ENCODE data around the gene IGFLR1.

Gene IGFLR1

GRCh38 chr19:35746531-35746930 is 4.3 kb upstream of the IGFLR1 start:
- Histone ChIP-seq H3K23ac (ENCODE audit: low read length in 2 of 2) (no peak overlapping the region), H3K27me3 (ENCODE audit: control insufficient read depth in 1 of 2, insufficient read depth in 1 of 2, low read length in 2 of 2) (no peaks in the 10 kb centered on the region), H4K8ac (ENCODE audit: low read length) (no peak overlapping the region), H3K4me1 (ENCODE audit: control insufficient read depth, insufficient read depth, low read depth, low read length) (peaks cover 22% of the 10 kb centered on the region), H3K14ac (ENCODE audit: low read length in 2 of 2) (no peak overlapping the region), H2BK15ac (ENCODE audit: low read depth, poor library complexity, severe bottlenecking) (no peak overlapping the region), H3K9ac (ENCODE audit: low read length) (peak overlapping the region; percentile 99), H3K9me3 (ENCODE audit: control insufficient read depth, low read length) (no peaks in the 10 kb centered on the region), H4K91ac (ENCODE audit: low read length) (no peak overlapping the region), H2BK5ac (ENCODE audit: low read depth, low read length, poor library complexity, severe bottlenecking) (no peak overlapping the region), H3K4me3 (ENCODE audit: insufficient read depth in 1 of 2, low read depth in 1 of 2, low read length in 2 of 2) (peak overlapping the region; percentile 30 to 96), H3K18ac (ENCODE audit: low read depth in 1 of 2, low read length in 2 of 2) (no peak overlapping the region), H3K4ac (ENCODE audit: low read depth in 1 of 2, low read length in 2 of 2) (no peak overlapping the region), H3K79me1 (replicated peaks; ENCODE audit: low read length, poor library complexity, severe bottlenecking) (peaks cover 40% of the 10 kb centered on the region), H2AK5ac (ENCODE audit: low read length, severe bottlenecking) (peak overlapping the region; percentile 76), H2BK12ac (ENCODE audit: low read length in 2 of 2) (no peak overlapping the region), H3K4me2 (ENCODE audit: low read length, poor library complexity, severe bottlenecking) (peak overlapping the region; percentile 76), H2AFZ (ENCODE audit: low read depth, low read length) (no peak overlapping the region), H3K27ac (ENCODE audit: low read length, poor library complexity, severe bottlenecking) (no peak overlapping the region), H3K36me3 (ENCODE audit: control insufficient read depth in 1 of 2, insufficient read depth in 2 of 2, low read depth in 1 of 2, low read length in 2 of 2) (peaks cover 16 to 24% of the 10 kb centered on the region in 2 experiments), H2BK120ac (ENCODE audit: low read depth, low read length) (no peak overlapping the region)
- DNase-seq = no peak
- WGBS = 97% methylated on average over 5 of the region's 5 CpGs

- no peak overlapping the region for H2BK12ac ChIP-seq (ENCODE audit: low read length in 2 of 2)
- no peak overlapping the region for H4K91ac ChIP-seq (ENCODE audit: low read length)
- peak overlapping the region; percentile 76 for H2AK5ac ChIP-seq (ENCODE audit: low read length, severe bottlenecking)
- H3K4me3 ChIP-seq (ENCODE audit: insufficient read depth in 1 of 2, low read depth in 1 of 2, low read length in 2 of 2) = peak overlapping the region; percentile 74 to 96
- no peak overlapping the region for H2BK5ac ChIP-seq (ENCODE audit: low read depth, low read length, poor library complexity, severe bottlenecking)
- H3K4me2 ChIP-seq (ENCODE audit: low read length, poor library complexity, severe bottlenecking) = peak overlapping the region; percentile 76
- H3K4me1 ChIP-seq (ENCODE audit: control insufficient read depth, insufficient read depth, low read depth, low read length) = peaks cover 22% of the 10 kb centered on the region
- H3K27me3 ChIP-seq (ENCODE audit: control insufficient read depth in 1 of 2, insufficient read depth in 1 of 2, low read length in 2 of 2) = no peaks in the 10 kb centered on the region
- no peak for DNase-seq
- WGBS = 22% methylated on average over 4 of the region's 4 CpGs
- peak overlapping the region; percentile 99 for H3K9ac ChIP-seq (ENCODE audit: low read length)
- no peak overlapping the region for H2AFZ ChIP-seq (ENCODE audit: low read depth, low read length)
- peaks cover 16 to 21% of the 10 kb centered on the region in 2 experiments for H3K36me3 ChIP-seq (ENCODE audit: control insufficient read depth in 1 of 2, insufficient read depth in 2 of 2, low read depth in 1 of 2, low read length in 2 of 2)
- H4K8ac ChIP-seq (ENCODE audit: low read length) = no peak overlapping the region
- no peaks in the 10 kb centered on the region for H3K9me3 ChIP-seq (ENCODE audit: control insufficient read depth, low read length)
- H2BK15ac ChIP-seq (ENCODE audit: low read depth, poor library complexity, severe bottlenecking) = no peak overlapping the region
- H3K14ac ChIP-seq (ENCODE audit: low read length in 2 of 2) = no peak overlapping the region
- H3K23ac ChIP-seq (ENCODE audit: low read length in 2 of 2) = no peak overlapping the region
- peak overlapping the region in 1 of 2 experiments; percentile 57 for H3K4ac ChIP-seq (ENCODE audit: low read depth in 1 of 2, low read length in 2 of 2)
- H2BK120ac ChIP-seq (ENCODE audit: low read depth, low read length) = peak overlapping the region; percentile 35
- peaks cover 37% of the 10 kb centered on the region for H3K79me1 ChIP-seq (replicated peaks; ENCODE audit: low read length, poor library complexity, severe bottlenecking)
- peak overlapping the region in 1 of 2 experiments; percentile 4 for H3K18ac ChIP-seq (ENCODE audit: low read depth in 1 of 2, low read length in 2 of 2)
- peak overlapping the region; percentile 33 for H3K27ac ChIP-seq (ENCODE audit: low read length, poor library complexity, severe bottlenecking)
Observed at GRCh38 chr19:35746087-35746462, 3.8 kb upstream of the IGFLR1 start.

- peak within 1 kb of the TSS; percentile 82 for H2AK5ac ChIP-seq (ENCODE audit: low read length, severe bottlenecking)
- H2BK5ac ChIP-seq (ENCODE audit: low read depth, low read length, poor library complexity, severe bottlenecking) = peak within 1 kb of the TSS; percentile 87
- H4K8ac ChIP-seq (ENCODE audit: low read length) = peak within 1 kb of the TSS; percentile 70
- H2AFZ ChIP-seq (ENCODE audit: low read depth, low read length) = peak within 1 kb of the TSS; percentile 72
- peak within 1 kb of the TSS; percentile 80 for H3K4me2 ChIP-seq (ENCODE audit: low read length, poor library complexity, severe bottlenecking)
- H3K4me3 ChIP-seq (ENCODE audit: insufficient read depth in 1 of 2, low read depth in 1 of 2, low read length in 2 of 2) = peak within 1 kb of the TSS; percentile 74 to 96
- no peak within 1 kb of the TSS for H3K23ac ChIP-seq (ENCODE audit: low read length in 2 of 2)
- H2BK15ac ChIP-seq (ENCODE audit: low read depth, poor library complexity, severe bottlenecking) = peak within 1 kb of the TSS; percentile 30
- no peaks in the 10 kb centered on the region for H3K9me3 ChIP-seq (ENCODE audit: control insufficient read depth, low read length)
- peak; percentile 99 for DNase-seq
- H3K18ac ChIP-seq (ENCODE audit: low read depth in 1 of 2, low read length in 2 of 2) = peak within 1 kb of the TSS; percentile 67 to 95
- peak within 1 kb of the TSS; percentile 98 for H3K27ac ChIP-seq (ENCODE audit: low read length, poor library complexity, severe bottlenecking)
- peak within 1 kb of the TSS in 1 of 2 experiments; percentile 97 for H3K14ac ChIP-seq (ENCODE audit: low read length in 2 of 2)
- peaks cover 26% of the 10 kb centered on the region for H3K4me1 ChIP-seq (ENCODE audit: control insufficient read depth, insufficient read depth, low read depth, low read length)
- H3K36me3 ChIP-seq (ENCODE audit: control insufficient read depth in 1 of 2, insufficient read depth in 2 of 2, low read depth in 1 of 2, low read length in 2 of 2) = peaks cover 16 to 21% of the 10 kb centered on the region in 2 experiments
- peak within 1 kb of the TSS; percentile 99 for H2BK120ac ChIP-seq (ENCODE audit: low read depth, low read length)
- H3K4ac ChIP-seq (ENCODE audit: low read depth in 1 of 2, low read length in 2 of 2) = peak within 1 kb of the TSS; percentile 92 to 93
- peak within 1 kb of the TSS; percentile 99 for H3K9ac ChIP-seq (ENCODE audit: low read length)
- H4K91ac ChIP-seq (ENCODE audit: low read length) = peak within 1 kb of the TSS; percentile 90
- no peak within 1 kb of the TSS for H2BK12ac ChIP-seq (ENCODE audit: low read length in 2 of 2)
- peaks cover 37% of the 10 kb centered on the region for H3K79me1 ChIP-seq (replicated peaks; ENCODE audit: low read length, poor library complexity, severe bottlenecking)
- under 1% methylated on average over 37 of the region's 40 CpGs for WGBS
- no peaks in the 10 kb centered on the region for H3K27me3 ChIP-seq (ENCODE audit: control insufficient read depth in 1 of 2, insufficient read depth in 1 of 2, low read length in 2 of 2)
Observed at GRCh38 chr19:35745328-35746086, 3.3 kb upstream of the IGFLR1 start, which contains the start of the genes PSENEN and U2AF1L4. Gene PSENEN, plus strand, starts transcription at chr19:35745651. Its CDS starts 280 bp downstream, at chr19:35745931. Gene U2AF1L4, minus strand, starts transcription at chr19:35745418. Its CDS starts 27 bp downstream, at chr19:35745391.
